Measurements from ENCODE around the gene ORM2. TPM values are rescaled to one million over a fixed set of nuclear protein-coding genes. Genes with fewer than 3 reads are reported as not detected.

ORM2 gene
- total and polyA plus RNA-seq, 2 donors (not counting 1 experiment from before 2014, with no cell fraction given), result not detected

DNA sequence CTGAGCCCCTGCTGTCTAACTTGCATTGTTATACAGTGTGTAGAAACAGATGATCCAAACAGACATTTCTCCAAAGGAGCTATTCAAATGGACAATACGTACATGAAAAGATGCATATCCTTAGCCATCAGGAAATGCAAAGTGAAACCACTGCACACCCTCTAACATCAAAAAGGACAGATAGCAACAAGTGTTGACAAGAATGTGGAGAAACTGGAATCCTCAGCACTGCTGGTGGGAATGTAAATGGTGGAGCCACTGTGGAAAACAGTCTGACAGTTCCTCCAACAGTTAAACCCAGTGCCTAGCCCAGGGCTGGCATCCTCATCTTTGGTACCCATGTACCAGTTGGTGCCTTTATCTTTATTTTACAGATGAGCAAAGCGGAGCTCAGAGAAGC lies 8.5 kb downstream of the ORM2 start:
- no peak for DNase-seq
- Mint-ChIP-seq H3K27ac (peak overlapping the region; percentile 50), H3K9me3 (ENCODE audit: insufficient read depth) (no peaks in the 10 kb centered on the region), H3K27me3 (no peaks in the 10 kb centered on the region), H3K4me3 (no peak overlapping the region), H3K4me1 (peaks cover 31% of the 10 kb centered on the region)
- Histone ChIP-seq H3K79me2 (ENCODE audit: control insufficient read depth, insufficient read depth, low read length) (no peaks in the 10 kb centered on the region), H3K27me3 (replicated peaks in 1 of 4; ENCODE audit: control extremely low read depth in 1 of 4, control insufficient read depth in 3 of 4, insufficient read depth in 4 of 4, low read length in 3 of 4) (no peaks in the 10 kb centered on the region), H3K4me2 (replicated peaks; ENCODE audit: low read depth, low read length, poor library complexity, severe bottlenecking) (no peak overlapping the region), H3K9me3 (ENCODE audit: control extremely low read depth in 1 of 3, control insufficient read depth in 2 of 3, insufficient read depth in 1 of 3, low read length in 2 of 3) (no peaks in the 10 kb centered on the region), H3K36me3 (replicated peaks in 1 of 2; ENCODE audit: control extremely low read depth in 1 of 2, control insufficient read depth in 1 of 2, extremely low read depth in 1 of 2, insufficient read depth in 2 of 2, low read length in 1 of 2) (peaks cover 21 to 84% of the 10 kb centered on the region in 2 experiments), H3K4me1 (ENCODE audit: control insufficient read depth in 2 of 2, insufficient read depth in 2 of 2, low read length in 2 of 2) (peaks cover 0 to 17% of the 10 kb centered on the region in 2 donors), H2AFZ (ENCODE audit: insufficient read depth, low read depth, low read length, poor library complexity, severe bottlenecking) (no peak overlapping the region), H3K9ac (ENCODE audit: low read length) (no peak overlapping the region), H4K20me1 (ENCODE audit: control insufficient read depth, insufficient read depth, low read length, poor library complexity, severe bottlenecking) (peaks cover 45% of the 10 kb centered on the region), H3K4me3 (ENCODE audit: control extremely low read depth in 1 of 5, extremely low read depth in 1 of 5, insufficient read depth in 1 of 5, low read depth in 2 of 5, low read length in 4 of 5) (no peak overlapping the region), H3K27ac (ENCODE audit: low read length in 2 of 2) (peak overlapping the region in 1 of 2 donors; percentile 71)
- TF ChIP-seq, protein P1, sequence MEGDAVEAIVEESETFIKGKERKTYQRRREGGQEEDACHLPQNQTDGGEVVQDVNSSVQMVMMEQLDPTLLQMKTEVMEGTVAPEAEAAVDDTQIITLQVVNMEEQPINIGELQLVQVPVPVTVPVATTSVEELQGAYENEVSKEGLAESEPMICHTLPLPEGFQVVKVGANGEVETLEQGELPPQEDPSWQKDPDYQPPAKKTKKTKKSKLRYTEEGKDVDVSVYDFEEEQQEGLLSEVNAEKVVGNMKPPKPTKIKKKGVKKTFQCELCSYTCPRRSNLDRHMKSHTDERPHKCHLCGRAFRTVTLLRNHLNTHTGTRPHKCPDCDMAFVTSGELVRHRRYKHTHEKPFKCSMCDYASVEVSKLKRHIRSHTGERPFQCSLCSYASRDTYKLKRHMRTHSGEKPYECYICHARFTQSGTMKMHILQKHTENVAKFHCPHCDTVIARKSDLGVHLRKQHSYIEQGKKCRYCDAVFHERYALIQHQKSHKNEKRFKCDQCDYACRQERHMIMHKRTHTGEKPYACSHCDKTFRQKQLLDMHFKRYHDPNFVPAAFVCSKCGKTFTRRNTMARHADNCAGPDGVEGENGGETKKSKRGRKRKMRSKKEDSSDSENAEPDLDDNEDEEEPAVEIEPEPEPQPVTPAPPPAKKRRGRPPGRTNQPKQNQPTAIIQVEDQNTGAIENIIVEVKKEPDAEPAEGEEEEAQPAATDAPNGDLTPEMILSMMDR (IDR thresholded peaks at IDR 0.05), result no peak
- no peak for TF ChIP-seq EZH2 (IDR thresholded peaks at IDR 0.05; ENCODE audit: borderline replicate concordance, insufficient read depth, low read depth, low read length, poor library complexity, severe bottlenecking)
- ChIA-PET POLR2A (interaction anchor here (1.1 kb wide), 1 partner anchor 29 kb away, joined by 3 read pairs; no protein-coding TSS in a partner anchor), CTCF (interaction anchor here (0.8 to 9.3 kb wide), 20 partner anchors 35 to 324 kb away, joined by 3 to 91 read pairs (median 4); partner anchors contain the start of gene AKNA)
- no peak for ATAC-seq (ENCODE audit: low read depth)
- WGBS (ENCODE audit: insufficient coverage), result 92% methylated on average over 1 of the region's 2 CpGs
- intact Hi-C loops (cut with micrococcal nuclease), result loop anchor here (2.0 kb wide), 1 partner anchor 61 kb away; no protein-coding TSS in a partner anchor

DNA sequence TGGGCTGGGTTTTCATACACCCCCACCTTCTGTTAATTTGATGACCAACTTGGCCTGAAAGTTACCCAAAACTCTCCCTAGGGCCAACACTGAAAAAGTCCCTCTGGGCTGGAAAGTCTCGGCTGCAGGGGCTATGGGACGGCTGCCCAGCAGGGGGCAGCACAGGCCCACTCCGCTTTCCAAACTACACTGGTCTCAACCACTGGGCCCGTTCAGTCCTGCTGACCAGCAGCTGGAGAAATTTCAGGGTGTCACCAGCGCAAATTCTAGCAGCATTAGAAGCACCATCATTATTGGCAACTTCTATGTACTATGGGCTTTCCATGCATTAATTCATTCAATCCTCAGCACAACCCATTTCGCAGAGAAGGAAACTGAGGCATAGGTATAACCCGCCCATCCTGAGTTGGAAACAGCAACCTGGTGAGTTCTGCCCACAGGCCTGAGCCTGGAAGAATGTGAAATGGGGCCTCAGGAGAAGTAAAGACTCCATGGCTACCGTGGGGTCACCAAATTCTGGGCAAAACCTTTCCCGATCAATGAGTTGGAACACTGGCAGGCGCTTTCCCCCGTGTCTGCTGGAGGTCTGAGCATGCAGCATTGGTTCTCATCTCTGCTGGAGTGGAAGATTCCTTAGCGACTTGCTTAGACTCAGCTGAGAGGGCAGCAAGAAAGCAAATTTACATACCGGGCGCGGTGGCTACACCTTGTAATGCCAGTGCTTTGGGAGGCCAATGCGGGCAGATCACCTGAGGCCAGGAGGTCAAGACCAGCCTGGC lies 9.7 kb downstream of the ORM2 start:
- Histone ChIP-seq H3K4me1 (ENCODE audit: control insufficient read depth in 2 of 2, insufficient read depth in 2 of 2, low read length in 2 of 2) (peaks cover 0 to 17% of the 10 kb centered on the region in 2 donors), H3K79me2 (ENCODE audit: control insufficient read depth, insufficient read depth, low read length) (no peaks in the 10 kb centered on the region), H3K27ac (ENCODE audit: low read length in 2 of 2) (peak overlapping the region in 1 of 2 donors; percentile 71), H3K36me3 (replicated peaks in 1 of 2; ENCODE audit: control extremely low read depth in 1 of 2, control insufficient read depth in 1 of 2, extremely low read depth in 1 of 2, insufficient read depth in 2 of 2, low read length in 1 of 2) (peaks cover 21 to 95% of the 10 kb centered on the region in 2 experiments), H3K9ac (ENCODE audit: low read length) (no peak overlapping the region), H3K27me3 (replicated peaks in 1 of 4; ENCODE audit: control extremely low read depth in 1 of 4, control insufficient read depth in 3 of 4, insufficient read depth in 4 of 4, low read length in 3 of 4) (no peaks in the 10 kb centered on the region), H3K4me2 (replicated peaks; ENCODE audit: low read depth, low read length, poor library complexity, severe bottlenecking) (no peak overlapping the region), H3K9me3 (ENCODE audit: control extremely low read depth in 1 of 3, control insufficient read depth in 2 of 3, insufficient read depth in 1 of 3, low read length in 2 of 3) (no peaks in the 10 kb centered on the region), H2AFZ (ENCODE audit: insufficient read depth, low read depth, low read length, poor library complexity, severe bottlenecking) (no peak overlapping the region), H3K4me3 (ENCODE audit: control extremely low read depth in 1 of 5, extremely low read depth in 1 of 5, insufficient read depth in 1 of 5, low read depth in 2 of 5, low read length in 4 of 5) (no peak overlapping the region), H4K20me1 (ENCODE audit: control insufficient read depth, insufficient read depth, low read length, poor library complexity, severe bottlenecking) (peaks cover 54% of the 10 kb centered on the region)
- H3K4me3 Mint-ChIP-seq, result no peak overlapping the region
- H3K27me3 Mint-ChIP-seq, result no peaks in the 10 kb centered on the region
- 82% methylated on average over 11 of the region's 16 CpGs for WGBS (ENCODE audit: insufficient coverage)
- peaks cover 37% of the 10 kb centered on the region for H3K4me1 Mint-ChIP-seq
- intact Hi-C loops (cut with micrococcal nuclease), result loop anchor here (1.0 to 2.0 kb wide), 6 partner anchors 10 to 314 kb away; partner anchors contain the start of genes ATP6V1G1 and WHRN
- DNase-seq (peak; percentile 74), ATAC-seq (ENCODE audit: low read depth) (peak; percentile 68)
- POLR2A ChIA-PET, result interaction anchor here (1.1 to 1.9 kb wide), 4 partner anchors 28 to 58 kb away, joined by 3 to 7 read pairs (median 4); partner anchors contain the start of gene AKNA
- CTCF ChIA-PET, result interaction anchor here (0.5 to 9.3 kb wide), 25 partner anchors 10 to 675 kb away, joined by 3 to 91 read pairs (median 4); partner anchors contain the start of gene AKNA
- H3K27ac Mint-ChIP-seq, result peak overlapping the region; percentile 80
- H3K9me3 Mint-ChIP-seq (ENCODE audit: insufficient read depth), result no peaks in the 10 kb centered on the region
- TF ChIP-seq, protein P1 (IDR thresholded peaks at IDR 0.05), result peak; percentile 91
- TF ChIP-seq EZH2 (IDR thresholded peaks at IDR 0.05; ENCODE audit: borderline replicate concordance, insufficient read depth, low read depth, low read length, poor library complexity, severe bottlenecking), result no peak
